ENCODE measurements around the gene RARRES2.

Gene RARRES2

GRCh38 chr7:150326657-150327268 lies 14.7 kb downstream of the RARRES2 start:
- DNase-seq = no peak
- ATAC-seq (ENCODE audit: insufficient read depth, low read depth) = no peak
- Histone ChIP-seq H4K20me1 (ENCODE audit: insufficient read depth, low read length) (peaks cover 43% of the 10 kb centered on the region), H3K9ac (ENCODE audit: low read depth, low read length) (no peak overlapping the region), H3K27ac (ENCODE audit: low read length) (no peak overlapping the region), H3K9me3 (ENCODE audit: insufficient read depth, low read length, severe bottlenecking) (no peaks in the 10 kb centered on the region), H3K4me2 (ENCODE audit: insufficient read depth, low read length) (peak overlapping the region; percentile 27; the same call in 1 of the 2 replicates), H3K79me2 (ENCODE audit: insufficient read depth, low read length) (peaks cover 98% of the 10 kb centered on the region), H2AFZ (ENCODE audit: low read depth, low read length) (no peak overlapping the region), H3K4me1 (ENCODE audit: insufficient read depth, low read length) (peaks cover 38% of the 10 kb centered on the region), H3K4me3 (ENCODE audit: low read depth in 1 of 2, low read length in 2 of 2) (no peak overlapping the region), H3K36me3 (ENCODE audit: insufficient read depth, low read length) (peaks cover 80% of the 10 kb centered on the region), H3K27me3 (ENCODE audit: insufficient read depth, low read length, poor library complexity) (no peaks in the 10 kb centered on the region)
- no peak for TF ChIP-seq EZH2 (IDR thresholded peaks at IDR 0.05; ENCODE audit: borderline replicate concordance, low read depth, low read length, severe bottlenecking)

- H3K79me2 ChIP-seq (ENCODE audit: insufficient read depth, low read length) = peaks cover 93% of the 10 kb centered on the region
- DNase-seq (no peak), ATAC-seq (ENCODE audit: insufficient read depth, low read depth) (no peak)
- peaks cover 39% of the 10 kb centered on the region for H4K20me1 ChIP-seq (ENCODE audit: insufficient read depth, low read length)
- H3K27ac ChIP-seq (ENCODE audit: low read length) = no peak overlapping the region; the same call in 1 of the 2 replicates
- no peaks in the 10 kb centered on the region for H3K9me3 ChIP-seq (ENCODE audit: insufficient read depth, low read length, severe bottlenecking)
- H2AFZ ChIP-seq (ENCODE audit: low read depth, low read length) = no peak overlapping the region
- peak overlapping the region; percentile 84; the same call in 1 of the 2 replicates for H3K4me2 ChIP-seq (ENCODE audit: insufficient read depth, low read length)
- peaks cover 40% of the 10 kb centered on the region for H3K4me1 ChIP-seq (ENCODE audit: insufficient read depth, low read length)
- H3K4me3 ChIP-seq (ENCODE audit: low read depth in 1 of 2, low read length in 2 of 2) = no peak overlapping the region
- H3K27me3 ChIP-seq (ENCODE audit: insufficient read depth, low read length, poor library complexity) = no peaks in the 10 kb centered on the region
- H3K36me3 ChIP-seq (ENCODE audit: insufficient read depth, low read length) = peaks cover 72% of the 10 kb centered on the region
- TF ChIP-seq CTCF (IDR thresholded peaks at IDR 0.05; ENCODE audit: borderline replicate concordance, extremely low read depth, low read length, poor library complexity, severe bottlenecking) = no peak
- TF ChIP-seq EZH2 (IDR thresholded peaks at IDR 0.05; ENCODE audit: borderline replicate concordance, low read depth, low read length, severe bottlenecking) = no peak
- H3K9ac ChIP-seq (ENCODE audit: low read depth, low read length) = no peak overlapping the region
Measured at GRCh38 chr7:150325901-150326300, 15.5 kb downstream of the RARRES2 start.

GRCh38 chr7:150325110-150325611 lies 16.3 kb downstream of the RARRES2 start:
- Histone ChIP-seq H3K27ac (ENCODE audit: low read length) (peak overlapping the region; percentile 99), H3K36me3 (ENCODE audit: insufficient read depth, low read length) (peaks cover 64% of the 10 kb centered on the region), H3K79me2 (ENCODE audit: insufficient read depth, low read length) (peaks cover 86% of the 10 kb centered on the region), H2AFZ (ENCODE audit: low read depth, low read length) (no peak overlapping the region), H3K9me3 (ENCODE audit: insufficient read depth, low read length, severe bottlenecking) (no peaks in the 10 kb centered on the region), H3K4me1 (ENCODE audit: insufficient read depth, low read length) (peaks cover 40% of the 10 kb centered on the region), H3K4me2 (ENCODE audit: insufficient read depth, low read length) (peak overlapping the region; percentile 84), H3K9ac (ENCODE audit: low read depth, low read length) (peak overlapping the region; percentile 98), H3K4me3 (ENCODE audit: low read depth in 1 of 2, low read length in 2 of 2) (peak overlapping the region in 1 of 2 experiments; percentile 94; a peak in 2 of 4 replicates), H4K20me1 (ENCODE audit: insufficient read depth, low read length) (peaks cover 33% of the 10 kb centered on the region), H3K27me3 (ENCODE audit: insufficient read depth, low read length, poor library complexity) (no peaks in the 10 kb centered on the region)
- TF ChIP-seq CTCF (IDR thresholded peaks at IDR 0.05; ENCODE audit: borderline replicate concordance, extremely low read depth, low read length, poor library complexity, severe bottlenecking) = no peak
- no peak for TF ChIP-seq EZH2 (IDR thresholded peaks at IDR 0.05; ENCODE audit: borderline replicate concordance, low read depth, low read length, severe bottlenecking)
- ATAC-seq (ENCODE audit: insufficient read depth, low read depth) (no peak), DNase-seq (no peak)

GRCh38 chr7:150324373-150324961 lies 17.0 kb downstream of the RARRES2 start:
- Histone ChIP-seq H3K9me3 (ENCODE audit: insufficient read depth, low read length, severe bottlenecking) (no peaks in the 10 kb centered on the region), H4K20me1 (ENCODE audit: insufficient read depth, low read length) (peaks cover 26% of the 10 kb centered on the region), H3K27me3 (ENCODE audit: insufficient read depth, low read length, poor library complexity) (no peaks in the 10 kb centered on the region), H3K4me3 (ENCODE audit: low read depth in 1 of 2, low read length in 2 of 2) (peak overlapping the region; percentile 65 to 94), H3K36me3 (ENCODE audit: insufficient read depth, low read length) (peaks cover 57% of the 10 kb centered on the region), H3K9ac (ENCODE audit: low read depth, low read length) (peak overlapping the region; percentile 98), H3K4me1 (ENCODE audit: insufficient read depth, low read length) (peaks cover 40% of the 10 kb centered on the region), H2AFZ (ENCODE audit: low read depth, low read length) (no peak overlapping the region), H3K79me2 (ENCODE audit: insufficient read depth, low read length) (peaks cover 79% of the 10 kb centered on the region), H3K4me2 (ENCODE audit: insufficient read depth, low read length) (peak overlapping the region; percentile 84), H3K27ac (ENCODE audit: low read length) (peak overlapping the region; percentile 99)
- peak; percentile 26 for DNase-seq
- TF ChIP-seq EZH2 (IDR thresholded peaks at IDR 0.05; ENCODE audit: borderline replicate concordance, low read depth, low read length, severe bottlenecking) (no peak), CTCF (IDR thresholded peaks at IDR 0.05; ENCODE audit: borderline replicate concordance, extremely low read depth, low read length, poor library complexity, severe bottlenecking) (no peak)
- peak; percentile 18; the same call in 1 of the 3 replicates for ATAC-seq (ENCODE audit: insufficient read depth, low read depth)

All from DND-41 (cell line).